Measurements from ENCODE around the gene PPT1. TPM values are rescaled to one million over a fixed set of nuclear protein-coding genes. Genes with fewer than 3 reads are reported as not detected.

PPT1 gene
- total RNA-seq, 1 experiment from 2014 or later, result 154 TPM

DNA sequence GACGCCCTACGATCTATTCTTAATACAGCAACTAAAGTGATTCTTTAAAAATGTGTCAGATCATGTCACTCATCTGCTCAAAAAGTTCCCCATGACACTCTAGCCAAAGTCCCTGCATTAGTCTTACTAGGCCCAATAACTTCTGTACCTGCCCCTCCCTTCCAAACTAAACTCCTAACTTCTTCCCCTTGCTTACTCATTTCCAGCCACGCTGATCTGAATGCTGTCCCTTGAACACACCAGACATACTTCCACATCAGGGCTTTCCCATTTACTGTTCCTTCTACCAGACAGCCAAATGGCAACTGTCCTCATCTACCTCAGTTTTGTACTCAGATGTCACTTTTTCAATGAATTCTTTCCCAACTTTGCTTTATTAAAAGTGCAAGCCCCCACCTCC, 1.2 kb downstream of the PPT1 start:
- no TSS peak for BruUV-seq (replicated peaks)
- no peak for DNase-seq
- H3F3A ChIP-seq (ENCODE audit: insufficient read depth, low read depth), result peaks cover 22% of the 10 kb centered on the region
- intact Hi-C loops (cut with micrococcal nuclease; ENCODE audit: unreplicated experiment), result no loop called here
- POLR2A ChIA-PET (ENCODE audit: unreplicated experiment), result interaction anchor here (0.7 kb wide), 1 partner anchor 67 kb away, joined by 4 read pairs; no protein-coding TSS in a partner anchor
- H3K4me1 ChIP-seq (replicated peaks; ENCODE audit: insufficient read depth), result peaks cover 49% of the 10 kb centered on the region
- peak overlapping the region; percentile 88 for H3K4me2 ChIP-seq
- H3K27me3 ChIP-seq (ENCODE audit: insufficient read depth, low read depth), result no peaks in the 10 kb centered on the region
- CTCF ChIA-PET, result interaction anchor here (0.6 kb wide), 1 partner anchor 876 kb away, joined by 5 read pairs; no protein-coding TSS in a partner anchor
- H3K79me2 ChIP-seq (ENCODE audit: low read depth), result peaks cover 65% of the 10 kb centered on the region
- peaks cover 21% of the 10 kb centered on the region for H3K36me3 ChIP-seq (ENCODE audit: low read depth)
- H3K4me3 ChIP-seq, result peak overlapping the region; percentile 92
- H3K9me2 ChIP-seq (ENCODE audit: insufficient read depth), result no peaks in the 10 kb centered on the region
- H3K9me3 ChIP-seq (ENCODE audit: insufficient read depth, low read depth), result no peaks in the 10 kb centered on the region
- H3K27ac ChIP-seq, result no peak overlapping the region
- TF ChIP-seq EZH2 (IDR thresholded peaks at IDR 0.05; ENCODE audit: low read depth), result no peak
- TF ChIP-seq, protein P1, sequence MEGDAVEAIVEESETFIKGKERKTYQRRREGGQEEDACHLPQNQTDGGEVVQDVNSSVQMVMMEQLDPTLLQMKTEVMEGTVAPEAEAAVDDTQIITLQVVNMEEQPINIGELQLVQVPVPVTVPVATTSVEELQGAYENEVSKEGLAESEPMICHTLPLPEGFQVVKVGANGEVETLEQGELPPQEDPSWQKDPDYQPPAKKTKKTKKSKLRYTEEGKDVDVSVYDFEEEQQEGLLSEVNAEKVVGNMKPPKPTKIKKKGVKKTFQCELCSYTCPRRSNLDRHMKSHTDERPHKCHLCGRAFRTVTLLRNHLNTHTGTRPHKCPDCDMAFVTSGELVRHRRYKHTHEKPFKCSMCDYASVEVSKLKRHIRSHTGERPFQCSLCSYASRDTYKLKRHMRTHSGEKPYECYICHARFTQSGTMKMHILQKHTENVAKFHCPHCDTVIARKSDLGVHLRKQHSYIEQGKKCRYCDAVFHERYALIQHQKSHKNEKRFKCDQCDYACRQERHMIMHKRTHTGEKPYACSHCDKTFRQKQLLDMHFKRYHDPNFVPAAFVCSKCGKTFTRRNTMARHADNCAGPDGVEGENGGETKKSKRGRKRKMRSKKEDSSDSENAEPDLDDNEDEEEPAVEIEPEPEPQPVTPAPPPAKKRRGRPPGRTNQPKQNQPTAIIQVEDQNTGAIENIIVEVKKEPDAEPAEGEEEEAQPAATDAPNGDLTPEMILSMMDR (conservative IDR thresholded peaks at IDR 0.05), result no peak
- no peak overlapping the region for H2AFZ ChIP-seq
- H4K20me1 ChIP-seq (ENCODE audit: insufficient read depth), result no peaks in the 10 kb centered on the region

DNA sequence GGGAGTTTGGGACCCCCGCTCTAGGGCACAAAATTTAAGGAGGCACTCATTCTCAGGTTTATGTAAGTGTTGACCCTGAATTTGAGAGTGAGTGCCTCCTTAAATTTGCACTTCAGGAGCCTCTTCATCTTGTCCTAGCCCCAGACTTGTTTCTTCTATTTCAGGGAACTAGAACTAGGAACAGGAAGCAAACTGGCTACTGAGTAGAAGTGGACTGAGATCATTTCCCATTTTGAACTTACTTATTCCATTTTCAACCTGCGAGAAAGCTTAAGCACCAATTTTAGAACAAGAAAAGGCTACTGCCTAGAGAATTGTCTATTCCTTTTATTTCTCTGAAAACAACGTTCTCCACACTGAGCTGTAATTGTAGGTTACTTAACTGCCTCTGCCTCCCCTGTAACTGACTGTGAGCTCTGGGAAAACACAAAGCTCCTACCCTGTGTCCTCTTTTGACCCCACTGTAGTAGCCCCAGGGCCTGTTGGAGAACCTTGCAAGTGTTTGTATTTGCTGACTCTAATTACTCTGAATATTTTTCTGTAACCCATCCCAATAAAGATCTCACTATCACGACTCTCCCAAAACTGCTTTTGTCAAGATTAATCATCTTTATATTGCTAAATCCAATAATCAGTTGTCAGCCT, 2.5 kb downstream of the PPT1 start:
- peak overlapping the region; percentile 35; the same call in 1 of the 2 replicates for H3K27ac ChIP-seq
- peaks cover 76% of the 10 kb centered on the region for H3K79me2 ChIP-seq (ENCODE audit: low read depth)
- H4K20me1 ChIP-seq (ENCODE audit: insufficient read depth), result no peaks in the 10 kb centered on the region
- no peaks in the 10 kb centered on the region for H3K27me3 ChIP-seq (ENCODE audit: insufficient read depth, low read depth)
- H3K4me2 ChIP-seq, result peak overlapping the region; percentile 88
- BruUV-seq (replicated peaks), result no TSS peak
- no peak overlapping the region for H2AFZ ChIP-seq
- ChIA-PET CTCF (interaction anchor here (0.7 kb wide), 1 partner anchor 49 kb away, joined by 3 read pairs; no protein-coding TSS in a partner anchor), POLR2A (ENCODE audit: unreplicated experiment) (interaction anchor here (0.7 kb wide), 1 partner anchor 248 kb away, joined by 3 read pairs; no protein-coding TSS in a partner anchor)
- H3K9me3 ChIP-seq (ENCODE audit: insufficient read depth, low read depth), result no peaks in the 10 kb centered on the region
- H3K9me2 ChIP-seq (ENCODE audit: insufficient read depth), result no peaks in the 10 kb centered on the region
- intact Hi-C loops (cut with micrococcal nuclease; ENCODE audit: unreplicated experiment), result no loop called here
- peaks cover 26% of the 10 kb centered on the region for H3F3A ChIP-seq (ENCODE audit: insufficient read depth, low read depth)
- H3K4me1 ChIP-seq (replicated peaks; ENCODE audit: insufficient read depth), result peaks cover 52% of the 10 kb centered on the region
- H3K4me3 ChIP-seq, result peak overlapping the region; percentile 92; the same call in 1 of the 2 replicates
- peak in 1 of 2 experiments; percentile 59 for DNase-seq
- H3K36me3 ChIP-seq (ENCODE audit: low read depth), result peaks cover 32% of the 10 kb centered on the region
- TF ChIP-seq, protein P1 (conservative IDR thresholded peaks at IDR 0.05), result no peak
- TF ChIP-seq EZH2 (IDR thresholded peaks at IDR 0.05; ENCODE audit: low read depth), result no peak

DNA sequence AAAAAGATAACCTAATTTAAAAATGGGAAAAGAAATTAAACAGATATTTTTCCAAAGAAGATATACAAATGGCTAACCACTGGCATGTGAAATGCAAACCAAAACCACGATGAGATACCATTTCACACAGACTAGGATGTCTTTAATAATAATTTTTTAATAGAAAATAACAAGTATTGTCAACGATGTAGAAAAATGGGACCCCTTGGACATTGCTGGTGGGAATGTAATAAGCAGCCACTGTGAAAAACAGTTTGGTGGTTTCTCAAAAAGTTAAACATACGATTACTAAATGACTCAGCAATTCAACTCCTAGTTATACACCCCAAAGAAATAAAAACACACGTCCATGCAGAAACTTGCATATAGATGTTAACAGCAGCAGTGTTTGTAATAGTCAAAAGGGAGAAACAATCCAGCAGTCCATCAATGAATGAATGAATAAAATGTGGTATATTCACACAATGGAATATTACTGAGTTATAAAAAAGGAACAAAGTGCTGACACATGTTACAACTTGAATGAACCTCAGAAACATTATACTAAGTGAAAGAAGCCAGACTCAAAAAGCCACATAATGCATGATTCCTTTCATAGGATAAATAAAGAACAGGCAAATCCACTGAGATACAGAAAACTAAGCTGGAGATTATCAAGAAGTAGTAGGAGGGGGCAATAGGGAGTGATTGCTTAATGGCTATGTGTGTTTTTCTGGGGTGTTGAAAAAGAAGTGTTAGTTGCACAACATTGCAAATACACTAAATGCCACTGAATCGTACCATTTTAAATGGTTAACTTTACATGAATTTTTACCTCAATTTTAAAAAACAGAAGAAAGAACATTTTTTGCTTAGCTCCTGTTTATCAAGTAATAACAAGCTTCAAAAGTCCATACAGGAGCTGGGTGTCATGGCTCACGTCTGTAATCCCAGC, 4.1 kb downstream of the PPT1 start:
- Histone ChIP-seq H2AFZ (no peak overlapping the region), H3K36me3 (ENCODE audit: low read depth) (peaks cover 46% of the 10 kb centered on the region), H3K9me3 (ENCODE audit: insufficient read depth, low read depth) (no peaks in the 10 kb centered on the region), H3F3A (ENCODE audit: insufficient read depth, low read depth) (peaks cover 36% of the 10 kb centered on the region), H3K9me2 (ENCODE audit: insufficient read depth) (no peaks in the 10 kb centered on the region), H3K27me3 (ENCODE audit: insufficient read depth, low read depth) (no peaks in the 10 kb centered on the region), H3K27ac (no peak overlapping the region; the same call in 1 of the 2 replicates), H4K20me1 (ENCODE audit: insufficient read depth) (no peaks in the 10 kb centered on the region), H3K79me2 (ENCODE audit: low read depth) (peaks cover 76% of the 10 kb centered on the region), H3K4me2 (no peak overlapping the region), H3K4me3 (no peak overlapping the region), H3K4me1 (replicated peaks; ENCODE audit: insufficient read depth) (peaks cover 52% of the 10 kb centered on the region)
- ChIA-PET POLR2A (ENCODE audit: unreplicated experiment) (interaction anchor here (0.7 kb wide), 1 partner anchor 312 kb away, joined by 3 read pairs; no protein-coding TSS in a partner anchor), CTCF (interaction anchor here (0.6 to 1.0 kb wide), 2 partner anchors 51 to 59 kb away, joined by 5 to 18 read pairs; no protein-coding TSS in a partner anchor)
- intact Hi-C loops (cut with micrococcal nuclease; ENCODE audit: unreplicated experiment), result no loop called here
- no peak for TF ChIP-seq EZH2 (IDR thresholded peaks at IDR 0.05; ENCODE audit: low read depth)
- TF ChIP-seq, protein P1 (conservative IDR thresholded peaks at IDR 0.05), result no peak
- BruUV-seq (replicated peaks), result no TSS peak
- no peak for DNase-seq

Data from PC-9 (cell line).